ENCODE measurements around the gene GAS6. TPM values are rescaled to one million over a fixed set of nuclear protein-coding genes. Genes with fewer than 3 reads are reported as not detected.
"Not testable (repeated sequence)": the region's sequence is repeated elsewhere in the genome, so short reads cannot be mapped to it uniquely, and the experiment has no call there.

GAS6 gene
- total RNA-seq, 4 donors from 2014 or later = 128 to 287 (median 199) TPM

DNA sequence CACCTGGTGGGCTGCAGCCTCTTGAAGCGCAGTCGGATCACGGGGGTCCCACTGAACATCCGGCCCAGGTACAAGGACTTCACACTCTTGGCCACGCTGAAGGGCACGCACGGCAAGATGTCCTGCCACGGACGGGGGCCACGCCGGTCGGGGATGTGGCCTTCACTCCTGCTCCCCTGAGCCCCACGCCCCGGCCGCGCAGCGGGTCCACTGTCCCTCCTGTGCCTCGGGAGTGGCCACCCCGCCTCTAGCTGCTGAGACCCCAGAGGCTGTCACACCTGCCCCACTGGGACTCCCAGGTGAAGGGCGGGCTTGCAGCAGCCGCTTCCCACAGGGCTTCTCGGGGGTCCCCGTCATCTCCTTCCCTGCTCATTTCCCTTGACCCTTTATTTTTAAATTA, 31.2 kb downstream of the GAS6 start:
- no peak for TF ChIP-seq CTCF (IDR thresholded peaks at IDR 0.05)
- no peak for TF ChIP-seq POLR2A (IDR thresholded peaks at IDR 0.05)
- Histone ChIP-seq H3K27me3 (no peaks in the 10 kb centered on the region), H3K9me3 (no peaks in the 10 kb centered on the region), H3K4me1 (peaks cover 0 to 6% of the 10 kb centered on the region in 2 donors), H3K27ac (no peak overlapping the region), H3K36me3 (no peaks in the 10 kb centered on the region), H3K4me3 (no peak overlapping the region)
- intact Hi-C loops (cut with DNase I; ENCODE audit: low total_unique reads) = no loop called here
- no peak for DNase-seq

DNA sequence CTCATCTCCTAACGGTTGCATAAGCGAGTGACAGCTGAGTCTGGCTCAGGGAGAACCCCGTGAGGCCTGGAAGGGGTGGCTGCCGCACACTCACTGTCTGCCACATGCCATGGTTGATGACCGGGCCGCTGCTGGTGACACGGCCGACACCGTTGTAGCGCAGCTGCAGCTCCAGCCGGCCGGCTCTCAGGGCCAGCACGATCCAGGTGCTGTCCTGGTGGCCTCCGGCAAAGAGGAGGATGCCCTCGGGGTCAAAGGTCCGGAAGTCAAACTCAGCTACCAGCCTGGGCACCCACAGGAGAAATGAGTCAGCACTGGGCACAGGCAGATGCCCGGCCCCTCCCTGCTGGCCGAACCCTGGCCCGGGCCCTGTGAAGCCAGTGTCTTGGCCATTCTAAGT, 31.7 kb downstream of the GAS6 start:
- TF ChIP-seq POLR2A (IDR thresholded peaks at IDR 0.05) (no peak), CTCF (IDR thresholded peaks at IDR 0.05) (no peak)
- intact Hi-C loops (cut with DNase I; ENCODE audit: low total_unique reads) = no loop called here
- DNase-seq = no peak
- H3K36me3 ChIP-seq = no peaks in the 10 kb centered on the region
- no peak overlapping the region for H3K27ac ChIP-seq
- no peaks in the 10 kb centered on the region for H3K9me3 ChIP-seq
- H3K27me3 ChIP-seq = no peaks in the 10 kb centered on the region
- H3K4me1 ChIP-seq = peaks cover 0 to 3% of the 10 kb centered on the region in 2 donors
- H3K4me3 ChIP-seq = no peak overlapping the region

GRCh38 chr13:113831061-113831460, 32.8 kb downstream of the GAS6 start:
- Histone ChIP-seq H3K9me3 (no peaks in the 10 kb centered on the region), H3K4me1 (no peaks in the 10 kb centered on the region), H3K36me3 (no peaks in the 10 kb centered on the region), H3K4me3 (no peak overlapping the region), H3K27ac (no peak overlapping the region), H3K27me3 (no peaks in the 10 kb centered on the region)
- TF ChIP-seq CTCF (IDR thresholded peaks at IDR 0.05) (no peak), POLR2A (IDR thresholded peaks at IDR 0.05) (no peak)
- intact Hi-C loops (cut with DNase I; ENCODE audit: low total_unique reads) = no loop called here
- DNase-seq = no peak

- H3K9me3 ChIP-seq; DNase-seq; intact Hi-C loops (cut with DNase I; ENCODE audit: low total_unique reads); H3K27ac ChIP-seq; H3K4me3 ChIP-seq; H3K36me3 ChIP-seq; H3K27me3 ChIP-seq; H3K4me1 ChIP-seq: not testable (repeated sequence)
These were observed 33.4 kb downstream of the GAS6 start for GRCh38 chr13:113830426-113830950.

GRCh38 chr13:113828282-113828825, 35.5 kb downstream of the GAS6 start:
- Histone ChIP-seq H3K9me3 (no peaks in the 10 kb centered on the region), H3K4me1 (no peaks in the 10 kb centered on the region), H3K4me3 (no peak overlapping the region), H3K27ac (no peak overlapping the region), H3K36me3 (no peaks in the 10 kb centered on the region), H3K27me3 (no peaks in the 10 kb centered on the region)
- no peak for DNase-seq
- intact Hi-C loops (cut with DNase I; ENCODE audit: low total_unique reads) = no loop called here
- TF ChIP-seq CTCF (IDR thresholded peaks at IDR 0.05) (no peak), POLR2A (IDR thresholded peaks at IDR 0.05) (no peak)

- Histone ChIP-seq H3K27ac (no peak overlapping the region), H3K9me3 (no peaks in the 10 kb centered on the region), H3K4me3 (no peak overlapping the region), H3K36me3 (no peaks in the 10 kb centered on the region), H3K27me3 (no peaks in the 10 kb centered on the region), H3K4me1 (peaks cover 3 to 5% of the 10 kb centered on the region in 2 donors)
- intact Hi-C loops (cut with DNase I; ENCODE audit: low total_unique reads) = no loop called here
- TF ChIP-seq CTCF (IDR thresholded peaks at IDR 0.05) = no peak
- no peak for TF ChIP-seq POLR2A (IDR thresholded peaks at IDR 0.05)
- no peak for DNase-seq
These were observed 36.9 kb downstream of the GAS6 start for GRCh38 chr13:113827021-113827420.

DNA sequence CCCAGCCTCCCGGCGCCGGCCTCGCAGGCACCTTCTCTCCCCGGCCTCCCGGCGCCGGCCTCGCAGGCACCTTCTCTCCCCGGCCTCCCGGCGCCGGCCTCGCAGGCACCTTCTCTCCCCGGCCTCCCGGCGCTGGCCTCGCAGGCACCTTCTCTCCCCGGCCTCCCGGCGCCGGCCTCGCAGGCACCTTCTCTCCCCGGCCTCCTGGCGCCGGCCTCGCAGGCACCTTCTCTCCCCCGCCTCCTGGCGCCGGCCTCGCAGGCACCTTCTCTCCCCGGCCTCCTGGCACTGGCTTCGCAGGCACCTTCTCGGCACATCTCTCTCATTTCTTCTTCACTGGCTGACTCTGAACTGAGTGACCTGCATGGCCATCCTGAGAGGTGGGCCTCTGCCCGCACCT, 37.4 kb downstream of the GAS6 start:
- H3K27me3 ChIP-seq; H3K36me3 ChIP-seq; intact Hi-C loops (cut with DNase I; ENCODE audit: low total_unique reads); DNase-seq; H3K4me3 ChIP-seq; H3K27ac ChIP-seq; H3K9me3 ChIP-seq: not testable (repeated sequence)
- peaks cover 9 to 11% of the 10 kb centered on the region in 2 donors for H3K4me1 ChIP-seq

Data from uterus (tissue), 4 donors.